Measurements from ENCODE around the gene MYO10.

Gene MYO10

GRCh38 chr5:16685069-16685468 is 251.0 kb downstream of the MYO10 start:
- TF ChIP-seq CTCF (IDR thresholded peaks at IDR 0.05), result no peak

- no peak for TF ChIP-seq CTCF (IDR thresholded peaks at IDR 0.05)
Observed at GRCh38 chr5:16681876-16682275, 254.2 kb downstream of the MYO10 start.

GRCh38 chr5:16679863-16680262 is 256.2 kb downstream of the MYO10 start:
- TF ChIP-seq CTCF (IDR thresholded peaks at IDR 0.05), result no peak

GRCh38 chr5:16679190-16679589 is 256.9 kb downstream of the MYO10 start:
- TF ChIP-seq CTCF (IDR thresholded peaks at IDR 0.05), result no peak

GRCh38 chr5:16675806-16676205 is 260.3 kb downstream of the MYO10 start:
- TF ChIP-seq CTCF (IDR thresholded peaks at IDR 0.05), result no peak

GRCh38 chr5:16674750-16675149 is 261.3 kb downstream of the MYO10 start:
- no peak for TF ChIP-seq CTCF (IDR thresholded peaks at IDR 0.05)

GRCh38 chr5:16673241-16674201 is 262.6 kb downstream of the MYO10 start:
- no peak for TF ChIP-seq CTCF (IDR thresholded peaks at IDR 0.05)

Measured in LNCAP (cell line).